Subcutaneous abdominal adipose tissue (tissue), 5 donors: ENCODE results near the gene TIGD2.

ENCODE experiments used
- H3K27ac ChIP-seq: one replicate; pipeline ENCODE4 v1.7.0; 2013; ENCODE audit warnings: low read depth, mild to moderate bottlenecking, inconsistent platforms, low read length, moderate library complexity
- H3K27me3 ChIP-seq, 5 donors: one replicate each; pipeline ENCODE4 v1.7.0; 2013; ENCODE audit warnings: low read length in 5 of 5, inconsistent platforms in 1 of 5; ENCODE audit not compliant: control insufficient read depth in 5 of 5, insufficient read depth in 4 of 5
- H3K36me3 ChIP-seq, 5 donors: one replicate each; pipeline ENCODE4 v1.7.0; 2013; ENCODE audit warnings: low read length in 5 of 5; ENCODE audit not compliant: control insufficient read depth in 5 of 5, insufficient read depth in 5 of 5
- H3K4me1 ChIP-seq, 5 donors: one replicate each; pipeline ENCODE4 v1.7.0; 2013; ENCODE audit warnings: low read length in 5 of 5, mild to moderate bottlenecking in 3 of 5, moderate library complexity in 1 of 5; ENCODE audit not compliant: control insufficient read depth in 5 of 5, insufficient read depth in 5 of 5
- H3K4me3 ChIP-seq, 5 donors: one replicate each; pipeline ENCODE4 v1.7.0; 2013; ENCODE audit warnings: low read length in 5 of 5, low read depth in 1 of 5
- H3K9ac ChIP-seq, 5 donors: one replicate each; pipeline ENCODE4 v1.7.0; 2013; ENCODE audit warnings: low read length in 5 of 5, mild to moderate bottlenecking in 4 of 5, moderate library complexity in 3 of 5
- H3K9me3 ChIP-seq, 5 donors: one replicate each; pipeline ENCODE4 v1.7.0; 2013; ENCODE audit warnings: low read length in 5 of 5; ENCODE audit not compliant: control insufficient read depth in 5 of 5
- donor health status: healthy.
- donor health status: healthy.
- donor health status: healthy.
- donor health status: healthy.
- donor health status: healthy.

Gene TIGD2

GRCh38 chr4:89110986-89111832 is at the start of gene TIGD2:
Gene TIGD2 (plus strand): TSS chr4:89111533. CDS start chr4:89112975, 1,442 bp downstream.
- Histone ChIP-seq H3K9me3 (no peaks in the 10 kb centered on the region), H3K4me3 (peak within 1 kb of the TSS; percentile 81 to 88 (median 81))

DNA sequence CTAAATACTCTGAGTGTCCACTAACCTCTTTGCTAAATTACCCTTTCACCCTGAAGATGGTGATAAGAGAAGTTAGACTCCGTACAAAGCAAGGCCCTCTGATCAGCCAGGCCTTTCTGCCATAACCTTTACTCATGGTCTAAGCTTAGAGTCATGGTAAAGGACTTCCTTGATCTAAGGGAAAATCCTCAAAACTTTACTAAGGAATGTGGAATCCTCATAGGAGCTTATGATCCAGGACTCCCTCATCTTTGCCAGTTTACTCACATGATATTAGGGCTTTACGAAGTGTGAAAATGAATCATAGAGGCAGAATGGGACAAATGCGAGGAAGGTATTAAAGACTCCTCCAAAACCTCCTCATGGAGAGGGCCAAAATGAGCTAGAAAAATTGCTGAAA is 46.5 kb upstream of the TIGD2 start:
- Histone ChIP-seq H3K4me3 (no peak overlapping the region), H3K36me3 (no peaks in the 10 kb centered on the region), H3K9me3 (peaks cover 0 to 3% (median 0%) of the 10 kb centered on the region in 5 donors), H3K9ac (no peak overlapping the region), H3K4me1 (no peaks in the 10 kb centered on the region), H3K27me3 (no peaks in the 10 kb centered on the region), H3K27ac (no peak overlapping the region)

More at GRCh38 chr4:89110986-89111832, at the start of gene TIGD2:
- Histone ChIP-seq H3K36me3 (peaks cover 0 to 3% (median 0%) of the 10 kb centered on the region in 5 donors), H3K4me1 (peaks cover 0 to 24% (median 21%) of the 10 kb centered on the region in 5 donors), H3K27me3 (no peaks in the 10 kb centered on the region), H3K9ac (peak within 1 kb of the TSS in 4 of 5 donors; percentile 56 to 79 (median 70)), H3K27ac (peak within 1 kb of the TSS; percentile 78)

- H3K4me3 ChIP-seq, result no peak overlapping the region
- H3K36me3 ChIP-seq, result no peaks in the 10 kb centered on the region
- H3K27me3 ChIP-seq, result peaks cover 0 to 3% (median 0%) of the 10 kb centered on the region in 5 donors
- H3K9ac ChIP-seq, result no peak overlapping the region
- H3K27ac ChIP-seq, result no peak overlapping the region
- H3K4me1 ChIP-seq, result no peaks in the 10 kb centered on the region
- no peaks in the 10 kb centered on the region for H3K9me3 ChIP-seq
Observed at GRCh38 chr4:89067417-89067816, 43.9 kb upstream of the TIGD2 start.

- Histone ChIP-seq H3K36me3 (no peaks in the 10 kb centered on the region), H3K27me3 (peaks cover 0 to 3% (median 0%) of the 10 kb centered on the region in 5 donors), H3K27ac (no peak overlapping the region), H3K9ac (no peak overlapping the region), H3K4me1 (no peaks in the 10 kb centered on the region), H3K4me3 (no peak overlapping the region), H3K9me3 (no peaks in the 10 kb centered on the region)
Observed at GRCh38 chr4:89069481-89069880, 41.9 kb upstream of the TIGD2 start.

DNA sequence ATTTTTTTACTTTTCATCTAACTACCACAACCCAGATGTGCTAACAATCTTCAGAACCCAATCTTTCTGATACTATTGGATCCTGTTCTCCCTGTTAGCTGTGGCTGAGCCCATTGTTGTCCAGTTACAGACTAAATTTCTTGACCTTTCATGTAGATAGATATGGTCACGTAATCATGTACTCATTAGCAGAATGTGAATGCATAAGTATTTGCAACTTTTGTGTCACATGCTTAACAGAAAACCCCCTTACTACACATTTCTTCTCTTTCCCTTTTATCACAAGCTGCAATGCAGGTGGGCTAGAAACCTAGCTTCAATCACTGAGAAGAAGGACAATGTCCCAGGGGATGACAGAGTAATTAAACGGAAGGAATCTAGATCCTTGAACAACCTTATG is 41.3 kb upstream of the TIGD2 start:
- Histone ChIP-seq H3K27me3 (peaks cover 0 to 3% (median 0%) of the 10 kb centered on the region in 5 donors), H3K4me3 (no peak overlapping the region), H3K36me3 (no peaks in the 10 kb centered on the region), H3K27ac (no peak overlapping the region), H3K9ac (no peak overlapping the region), H3K4me1 (no peaks in the 10 kb centered on the region), H3K9me3 (no peaks in the 10 kb centered on the region)

- H3K4me1 ChIP-seq, result no peaks in the 10 kb centered on the region
- no peaks in the 10 kb centered on the region for H3K9me3 ChIP-seq
- peaks cover 0 to 3% (median 0%) of the 10 kb centered on the region in 5 donors for H3K27me3 ChIP-seq
- H3K9ac ChIP-seq, result no peak overlapping the region
- no peaks in the 10 kb centered on the region for H3K36me3 ChIP-seq
- H3K27ac ChIP-seq, result no peak overlapping the region
- H3K4me3 ChIP-seq, result no peak overlapping the region
Observed at GRCh38 chr4:89071311-89071710, 40.0 kb upstream of the TIGD2 start.

GRCh38 chr4:89072921-89073320 is 38.4 kb upstream of the TIGD2 start:
- no peak overlapping the region for H3K9ac ChIP-seq

GRCh38 chr4:89077761-89078160 is 33.6 kb upstream of the TIGD2 start:
- Histone ChIP-seq H3K9ac (no peak overlapping the region), H3K36me3 (no peaks in the 10 kb centered on the region), H3K4me3 (no peak overlapping the region), H3K27ac (no peak overlapping the region), H3K27me3 (no peaks in the 10 kb centered on the region), H3K9me3 (peaks cover 5 to 18% (median 7%) of the 10 kb centered on the region in 5 donors), H3K4me1 (no peaks in the 10 kb centered on the region)

More at GRCh38 chr4:89072921-89073320, 38.4 kb upstream of the TIGD2 start:
- no peak overlapping the region for H3K27ac ChIP-seq
- no peak overlapping the region for H3K4me3 ChIP-seq
- H3K36me3 ChIP-seq, result no peaks in the 10 kb centered on the region
- peaks cover 0 to 5% (median 3%) of the 10 kb centered on the region in 5 donors for H3K9me3 ChIP-seq
- H3K4me1 ChIP-seq, result no peaks in the 10 kb centered on the region
- H3K27me3 ChIP-seq, result peaks cover 0 to 3% (median 0%) of the 10 kb centered on the region in 5 donors

GRCh38 chr4:89078300-89078699 is 33.0 kb upstream of the TIGD2 start:
- Histone ChIP-seq H3K9me3 (peaks cover 5 to 18% (median 7%) of the 10 kb centered on the region in 5 donors), H3K27me3 (no peaks in the 10 kb centered on the region), H3K4me1 (no peaks in the 10 kb centered on the region)

GRCh38 chr4:89099034-89099433 is 12.3 kb upstream of the TIGD2 start:
- H3K4me3 ChIP-seq, result no peak overlapping the region
- H3K27ac ChIP-seq, result no peak overlapping the region
- H3K4me1 ChIP-seq, result no peaks in the 10 kb centered on the region
- H3K27me3 ChIP-seq, result no peaks in the 10 kb centered on the region
- no peak overlapping the region for H3K9ac ChIP-seq
- no peaks in the 10 kb centered on the region for H3K9me3 ChIP-seq
- no peaks in the 10 kb centered on the region for H3K36me3 ChIP-seq

More at GRCh38 chr4:89078300-89078699, 33.0 kb upstream of the TIGD2 start:
- Histone ChIP-seq H3K9ac (no peak overlapping the region), H3K4me3 (no peak overlapping the region), H3K27ac (no peak overlapping the region), H3K36me3 (no peaks in the 10 kb centered on the region)
